RWPE1 (cell line): ENCODE data around the gene MYO1D.

ENCODE experiments used
- CTCF ChIA-PET: fragments of 350-600 bp; sonication (Branson Sonifier 250); formaldehyde crosslinking; extraction: SDS; loops from one replicate; lab custom pipeline; 2021; lab: Yijun Ruan, JAX
- POLR2A ChIA-PET: fragments of 400-600 bp; formaldehyde crosslinking; extraction: SDS; loops from one replicate; lab custom pipeline; 2020; ENCODE audit warnings: antibody characterized with exemption; ENCODE audit not compliant: low non-redundant PET; lab: Yijun Ruan, JAX
- DNase-seq: peaks from one replicate; pipeline ENCODE4 v3.0.0; 2012; ENCODE audit warnings: low spot score
- H3K27ac ChIP-seq: fragments of 450-650 bp; 2 replicates; pipeline ENCODE4 v1.5.1; 2017
- CTCF ChIP-seq: fragments of 450-650 bp; conservative IDR thresholded peaks from 2 replicates; pipeline ENCODE4 v1.5.1; 2017; ENCODE audit warnings: low read depth, mild to moderate bottlenecking

Gene MYO1D

DNA sequence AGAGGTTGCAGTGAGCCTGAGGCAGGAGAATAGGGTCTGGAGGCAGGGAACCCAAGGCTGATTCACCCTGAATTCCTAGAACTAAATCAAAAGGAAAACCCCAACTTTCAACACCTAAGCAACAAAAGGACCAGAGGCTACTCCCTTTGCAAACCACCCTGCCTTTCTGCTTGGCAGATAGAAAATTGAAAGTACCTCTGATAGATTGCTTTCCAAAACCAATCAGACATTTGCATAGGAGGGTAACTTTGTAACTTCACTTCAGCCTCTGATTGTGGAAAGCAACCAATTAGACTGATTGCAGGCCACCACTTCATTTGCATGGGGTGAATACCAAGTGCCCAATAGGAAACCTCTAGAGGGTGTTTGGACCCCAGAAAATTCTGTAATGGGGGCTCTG, 40.2 kb upstream of the MYO1D start:
- no peak overlapping the region for H3K27ac ChIP-seq
- DNase-seq, result no peak
- ChIA-PET CTCF (no interaction called here), POLR2A (no interaction called here)
- TF ChIP-seq CTCF, result no peak

DNA sequence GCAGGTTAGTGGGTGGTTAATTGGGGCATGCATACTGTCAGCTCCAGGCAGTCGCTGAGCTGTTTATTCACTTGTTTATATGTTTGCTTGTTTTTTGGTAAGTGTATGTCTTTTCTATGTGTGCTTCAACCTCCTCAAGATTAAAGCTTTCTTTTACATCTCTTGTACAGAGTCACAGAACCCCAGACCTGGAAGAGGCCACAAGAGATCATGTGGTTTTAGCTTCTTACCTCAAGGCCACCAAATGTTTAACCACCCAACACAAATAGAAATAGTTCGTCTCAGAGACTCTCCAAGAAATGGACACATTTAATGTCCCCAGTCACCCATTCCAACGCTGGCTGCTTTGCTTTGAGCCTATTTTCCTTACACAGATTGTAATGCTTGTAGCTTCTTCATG, 39.2 kb upstream of the MYO1D start:
- POLR2A ChIA-PET, result no interaction called here

DNA sequence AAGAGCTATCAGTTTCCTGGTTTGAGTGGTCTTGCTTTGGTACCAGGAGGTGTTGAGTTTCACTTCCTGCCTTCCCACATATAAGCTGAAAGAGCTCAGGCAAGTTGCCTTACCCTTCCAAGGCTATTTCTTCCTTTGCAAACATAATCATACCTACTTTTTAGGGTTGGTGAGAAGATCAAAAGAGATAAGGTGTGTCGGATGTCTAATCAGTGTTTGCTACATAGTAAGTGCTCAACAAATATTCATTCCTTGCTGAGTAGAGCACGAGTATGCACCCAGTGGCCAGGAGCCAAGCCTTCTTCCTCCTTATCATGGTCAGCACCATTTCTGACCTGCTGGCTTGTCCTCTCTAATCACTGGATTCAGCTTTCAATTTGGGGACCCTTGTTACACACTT, 38.3 kb upstream of the MYO1D start:
- H3K27ac ChIP-seq, result no peak overlapping the region
- TF ChIP-seq CTCF, result no peak
- POLR2A ChIA-PET, result no interaction called here
- DNase-seq, result no peak
- CTCF ChIA-PET, result no interaction called here

More for the DNA sequence above, 39.2 kb upstream of the MYO1D start:
- TF ChIP-seq CTCF, result no peak
- no peak overlapping the region for H3K27ac ChIP-seq
- DNase-seq, result no peak
- CTCF ChIA-PET, result no interaction called here

GRCh38 chr17:32914181-32914580, 37.3 kb upstream of the MYO1D start:
- CTCF ChIA-PET, result no interaction called here
- POLR2A ChIA-PET, result no interaction called here
- no peak for DNase-seq
- H3K27ac ChIP-seq, result no peak overlapping the region
- no peak for TF ChIP-seq CTCF

DNA sequence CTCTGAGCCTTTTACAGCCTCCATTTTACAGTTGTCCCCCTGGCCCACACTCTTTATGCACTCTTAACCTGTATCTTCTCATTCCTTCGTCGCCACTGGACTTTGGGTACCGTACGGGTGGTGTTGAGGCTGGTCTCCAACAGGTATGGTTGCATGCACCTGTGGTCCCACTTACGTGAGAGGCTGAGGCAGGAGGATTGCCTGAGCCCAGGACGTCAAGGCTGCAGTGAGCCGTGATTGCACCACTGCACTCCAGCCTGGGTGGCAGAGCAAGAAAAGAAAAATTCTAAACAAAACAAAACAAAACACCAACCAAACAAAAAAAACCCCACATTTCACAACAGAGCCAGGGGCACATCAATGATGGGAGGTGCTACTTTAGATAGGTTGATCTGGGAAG, 36.7 kb upstream of the MYO1D start:
- no peak overlapping the region for H3K27ac ChIP-seq
- CTCF ChIA-PET, result no interaction called here

GRCh38 chr17:32912218-32912897, 35.4 kb upstream of the MYO1D start:
- no peak for TF ChIP-seq CTCF
- POLR2A ChIA-PET, result interaction anchor here (0.6 kb wide), 1 partner anchor 335 kb away, joined by 3 read pairs; no protein-coding TSS in a partner anchor

More for the DNA sequence above, 36.7 kb upstream of the MYO1D start:
- TF ChIP-seq CTCF, result no peak
- POLR2A ChIA-PET, result no interaction called here
- DNase-seq, result no peak

More at GRCh38 chr17:32912218-32912897, 35.4 kb upstream of the MYO1D start:
- CTCF ChIA-PET, result no interaction called here
- H3K27ac ChIP-seq, result no peak overlapping the region
- no peak for DNase-seq
